ENCODE results near the gene C1orf105.

- TF ChIP-seq CTCF (IDR thresholded peaks at IDR 0.05) (no peak), EP300 (IDR thresholded peaks at IDR 0.05) (no peak)
Observed at GRCh38 chr1:172468296-172468695, 47.8 kb downstream of the C1orf105 start.
